Measurements from ENCODE around the gene SYT15B.
"Not testable (repeated sequence)": the region's sequence is repeated elsewhere in the genome, so short reads cannot be mapped to it uniquely, and the experiment has no call there.

Gene SYT15B

DNA sequence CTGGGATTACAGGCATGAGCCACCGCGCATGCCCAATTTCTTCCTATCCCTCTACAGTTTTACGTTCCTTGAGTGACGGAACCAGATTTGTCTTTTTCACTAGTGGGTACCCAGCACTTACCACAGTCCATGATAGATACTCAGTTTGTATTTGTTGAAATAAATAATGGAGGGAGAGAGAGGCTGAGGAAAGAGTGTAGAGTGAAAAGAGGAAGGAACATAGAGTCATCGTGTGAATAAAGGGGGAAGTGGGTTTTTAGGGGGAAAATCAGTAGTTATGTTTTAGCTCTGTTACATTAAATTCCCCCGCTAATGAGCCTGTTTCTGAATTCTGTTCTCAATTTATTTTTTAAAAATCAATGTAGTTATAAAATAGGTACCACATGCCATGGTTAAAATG, 37.7 kb downstream of the SYT15B start:
- H2AK5ac ChIP-seq (ENCODE audit: low read length, severe bottlenecking); H3K4me2 ChIP-seq (ENCODE audit: low read length, poor library complexity, severe bottlenecking); H3K18ac ChIP-seq (ENCODE audit: low read depth in 1 of 2, low read length in 2 of 2); H3K23ac ChIP-seq (ENCODE audit: low read length in 2 of 2); H4K91ac ChIP-seq (ENCODE audit: low read length); H3K79me1 ChIP-seq (replicated peaks; ENCODE audit: low read length, poor library complexity, severe bottlenecking); H3K14ac ChIP-seq (ENCODE audit: low read length in 2 of 2); DNase-seq; H3K4me1 ChIP-seq (ENCODE audit: control insufficient read depth, insufficient read depth, low read depth, low read length); H3K9ac ChIP-seq (ENCODE audit: low read length); H3K27ac ChIP-seq (ENCODE audit: low read length, poor library complexity, severe bottlenecking); H3K4ac ChIP-seq (ENCODE audit: low read depth in 1 of 2, low read length in 2 of 2); H3K9me3 ChIP-seq (ENCODE audit: control insufficient read depth, low read length); H4K8ac ChIP-seq (ENCODE audit: low read length); H2BK5ac ChIP-seq (ENCODE audit: low read depth, low read length, poor library complexity, severe bottlenecking); H3K36me3 ChIP-seq (ENCODE audit: control insufficient read depth in 1 of 2, insufficient read depth in 2 of 2, low read depth in 1 of 2, low read length in 2 of 2); H2BK15ac ChIP-seq (ENCODE audit: low read depth, poor library complexity, severe bottlenecking); H3K27me3 ChIP-seq (ENCODE audit: control insufficient read depth in 1 of 2, insufficient read depth in 1 of 2, low read length in 2 of 2); H2AFZ ChIP-seq (ENCODE audit: low read depth, low read length); H3K4me3 ChIP-seq (ENCODE audit: insufficient read depth in 1 of 2, low read depth in 1 of 2, low read length in 2 of 2); H2BK120ac ChIP-seq (ENCODE audit: low read depth, low read length); H2BK12ac ChIP-seq (ENCODE audit: low read length in 2 of 2): not testable (repeated sequence)
- WGBS: no CpG with 5 or more reads among the region's 6 CpGs

DNA sequence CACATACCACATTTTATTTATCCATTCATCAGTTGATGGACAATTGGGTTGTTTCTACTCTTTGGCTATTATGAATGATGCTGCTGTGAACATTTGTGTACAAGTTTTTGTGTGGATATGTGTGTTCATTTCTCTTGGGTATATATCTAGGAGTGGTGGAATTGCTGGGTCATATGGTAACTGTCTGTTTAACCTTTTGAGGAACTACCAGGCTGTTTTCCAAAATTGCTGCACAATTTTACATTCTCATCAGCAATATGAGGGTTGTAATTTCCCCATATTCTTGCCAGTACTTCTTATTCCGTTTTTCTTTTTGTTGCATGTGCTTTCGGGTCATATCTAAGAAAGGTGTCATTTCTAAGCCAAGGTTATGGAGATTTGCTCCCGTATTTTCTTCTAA, 38.3 kb downstream of the SYT15B start:
- H4K91ac ChIP-seq (ENCODE audit: low read length); H2BK120ac ChIP-seq (ENCODE audit: low read depth, low read length); H3K23ac ChIP-seq (ENCODE audit: low read length in 2 of 2); H2AFZ ChIP-seq (ENCODE audit: low read depth, low read length); H3K27ac ChIP-seq (ENCODE audit: low read length, poor library complexity, severe bottlenecking); H3K79me1 ChIP-seq (replicated peaks; ENCODE audit: low read length, poor library complexity, severe bottlenecking); H2BK15ac ChIP-seq (ENCODE audit: low read depth, poor library complexity, severe bottlenecking); H3K4me1 ChIP-seq (ENCODE audit: control insufficient read depth, insufficient read depth, low read depth, low read length); H2AK5ac ChIP-seq (ENCODE audit: low read length, severe bottlenecking); H3K9ac ChIP-seq (ENCODE audit: low read length); H2BK5ac ChIP-seq (ENCODE audit: low read depth, low read length, poor library complexity, severe bottlenecking); H3K36me3 ChIP-seq (ENCODE audit: control insufficient read depth in 1 of 2, insufficient read depth in 2 of 2, low read depth in 1 of 2, low read length in 2 of 2); DNase-seq; H3K4ac ChIP-seq (ENCODE audit: low read depth in 1 of 2, low read length in 2 of 2); H4K8ac ChIP-seq (ENCODE audit: low read length); H3K4me3 ChIP-seq (ENCODE audit: insufficient read depth in 1 of 2, low read depth in 1 of 2, low read length in 2 of 2); H3K18ac ChIP-seq (ENCODE audit: low read depth in 1 of 2, low read length in 2 of 2); H3K27me3 ChIP-seq (ENCODE audit: control insufficient read depth in 1 of 2, insufficient read depth in 1 of 2, low read length in 2 of 2); H3K9me3 ChIP-seq (ENCODE audit: control insufficient read depth, low read length); H3K14ac ChIP-seq (ENCODE audit: low read length in 2 of 2); H3K4me2 ChIP-seq (ENCODE audit: low read length, poor library complexity, severe bottlenecking); H2BK12ac ChIP-seq (ENCODE audit: low read length in 2 of 2): not testable (repeated sequence)
- WGBS: no CpG with 5 or more reads among the region's 3 CpGs

DNA sequence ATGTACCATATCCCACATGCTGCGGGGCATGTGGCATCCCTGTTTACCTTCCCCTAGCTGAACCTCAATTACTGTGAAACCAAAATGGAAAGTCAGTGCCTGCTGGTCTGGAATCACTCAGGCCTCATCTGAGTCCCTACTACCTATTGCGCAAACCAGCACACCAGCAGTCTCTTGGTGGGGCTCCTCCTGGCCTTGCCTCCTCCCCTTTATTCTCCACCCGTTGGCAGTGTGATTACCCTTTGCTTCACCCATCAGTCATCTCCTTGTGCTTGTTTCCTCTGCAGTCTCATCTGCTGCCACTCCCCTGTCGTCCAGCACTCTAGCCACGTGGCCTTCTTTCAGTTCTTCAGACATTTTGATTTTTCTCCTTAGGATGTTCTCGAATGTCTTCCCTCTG, 39.3 kb downstream of the SYT15B start:
- H3K23ac ChIP-seq (ENCODE audit: low read length in 2 of 2); H2BK120ac ChIP-seq (ENCODE audit: low read depth, low read length); H2BK5ac ChIP-seq (ENCODE audit: low read depth, low read length, poor library complexity, severe bottlenecking); H4K8ac ChIP-seq (ENCODE audit: low read length); H2AK5ac ChIP-seq (ENCODE audit: low read length, severe bottlenecking); H3K9me3 ChIP-seq (ENCODE audit: control insufficient read depth, low read length); H4K91ac ChIP-seq (ENCODE audit: low read length); H3K4me2 ChIP-seq (ENCODE audit: low read length, poor library complexity, severe bottlenecking); H3K36me3 ChIP-seq (ENCODE audit: control insufficient read depth in 1 of 2, insufficient read depth in 2 of 2, low read depth in 1 of 2, low read length in 2 of 2); H3K18ac ChIP-seq (ENCODE audit: low read depth in 1 of 2, low read length in 2 of 2); H2AFZ ChIP-seq (ENCODE audit: low read depth, low read length); H2BK15ac ChIP-seq (ENCODE audit: low read depth, poor library complexity, severe bottlenecking); H3K4me1 ChIP-seq (ENCODE audit: control insufficient read depth, insufficient read depth, low read depth, low read length); H3K4ac ChIP-seq (ENCODE audit: low read depth in 1 of 2, low read length in 2 of 2); H3K79me1 ChIP-seq (replicated peaks; ENCODE audit: low read length, poor library complexity, severe bottlenecking); H3K27me3 ChIP-seq (ENCODE audit: control insufficient read depth in 1 of 2, insufficient read depth in 1 of 2, low read length in 2 of 2); H3K4me3 ChIP-seq (ENCODE audit: insufficient read depth in 1 of 2, low read depth in 1 of 2, low read length in 2 of 2); H3K14ac ChIP-seq (ENCODE audit: low read length in 2 of 2); DNase-seq; H2BK12ac ChIP-seq (ENCODE audit: low read length in 2 of 2); H3K9ac ChIP-seq (ENCODE audit: low read length); H3K27ac ChIP-seq (ENCODE audit: low read length, poor library complexity, severe bottlenecking): not testable (repeated sequence)
- WGBS: 91% methylated on average over 3 of the region's 6 CpGs

DNA sequence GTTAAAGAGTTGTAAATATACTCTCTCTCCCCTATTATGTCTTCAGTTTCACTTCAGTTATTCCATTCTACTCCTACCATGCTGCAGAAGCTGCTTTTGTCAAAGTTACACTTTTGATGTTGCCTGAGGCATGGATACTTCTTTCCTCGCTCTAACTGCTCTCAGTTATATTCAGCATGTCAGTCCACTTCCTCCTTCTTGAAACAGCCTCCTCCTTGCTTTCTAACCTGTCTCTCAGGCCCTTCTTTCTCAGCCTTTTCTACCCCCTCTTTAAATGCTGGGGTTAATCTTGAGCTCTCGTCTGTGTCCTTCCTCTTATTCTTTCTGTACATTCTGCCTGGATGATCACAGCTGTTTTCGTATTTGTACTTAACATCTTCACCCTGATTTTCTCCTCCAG, 40.0 kb downstream of the SYT15B start:
- not testable (repeated sequence) for H3K4me2 ChIP-seq (ENCODE audit: low read length, poor library complexity, severe bottlenecking); H3K79me1 ChIP-seq (replicated peaks; ENCODE audit: low read length, poor library complexity, severe bottlenecking); H3K4me1 ChIP-seq (ENCODE audit: control insufficient read depth, insufficient read depth, low read depth, low read length); H3K18ac ChIP-seq (ENCODE audit: low read depth in 1 of 2, low read length in 2 of 2); H4K91ac ChIP-seq (ENCODE audit: low read length); H2BK12ac ChIP-seq (ENCODE audit: low read length in 2 of 2); H3K4me3 ChIP-seq (ENCODE audit: insufficient read depth in 1 of 2, low read depth in 1 of 2, low read length in 2 of 2); H3K27ac ChIP-seq (ENCODE audit: low read length, poor library complexity, severe bottlenecking); H2BK5ac ChIP-seq (ENCODE audit: low read depth, low read length, poor library complexity, severe bottlenecking); DNase-seq; H2AK5ac ChIP-seq (ENCODE audit: low read length, severe bottlenecking); H2BK15ac ChIP-seq (ENCODE audit: low read depth, poor library complexity, severe bottlenecking); H2AFZ ChIP-seq (ENCODE audit: low read depth, low read length); H3K4ac ChIP-seq (ENCODE audit: low read depth in 1 of 2, low read length in 2 of 2); H3K27me3 ChIP-seq (ENCODE audit: control insufficient read depth in 1 of 2, insufficient read depth in 1 of 2, low read length in 2 of 2); H3K14ac ChIP-seq (ENCODE audit: low read length in 2 of 2); H2BK120ac ChIP-seq (ENCODE audit: low read depth, low read length); H3K9me3 ChIP-seq (ENCODE audit: control insufficient read depth, low read length); H4K8ac ChIP-seq (ENCODE audit: low read length); H3K36me3 ChIP-seq (ENCODE audit: control insufficient read depth in 1 of 2, insufficient read depth in 2 of 2, low read depth in 1 of 2, low read length in 2 of 2); H3K9ac ChIP-seq (ENCODE audit: low read length); H3K23ac ChIP-seq (ENCODE audit: low read length in 2 of 2)
- WGBS: 88% methylated on average over 1 of the region's 3 CpGs
